HepG2 (cell line): ENCODE results near the gene IL11RA. TPM values are rescaled to one million over a fixed set of nuclear protein-coding genes. Genes with fewer than 3 reads are reported as not detected.
A peak's percentile ranks its signal among the peaks of the same experiment; 100 is the strongest.

ENCODE experiments used
- ATAC-seq: fragments of 200-7000 bp; cut with Tn5 transposase; 3 replicates; pipeline ENCODE4 v1.9.1; 2020; ENCODE audit warnings: mild to moderate bottlenecking, moderate library complexity
- BruUV-seq: library from RNA; stranded (reverse); fragments of 400-500 nt; replicated peaks from 2 replicates; lab custom pipeline; 2021; lab: Mats Ljungman, UMichigan
- CTCF ChIA-PET: fragments of 300-600 bp; formaldehyde crosslinking; extraction: SDS; loops from one replicate; lab custom pipeline; 2021; ENCODE audit warnings: low total read pairs, inconsistent platforms, low intra/inter-chr PET ratio; lab: Yijun Ruan, JAX
- POLR2A ChIA-PET: fragments of 350-600 bp; sonication (Branson Sonifier 250); formaldehyde crosslinking; loops from one replicate; lab custom pipeline; 2020; ENCODE audit warnings: antibody characterized with exemption, inconsistent platforms; lab: Yijun Ruan, JAX
- DNase-seq: peaks from one replicate; pipeline ENCODE4 v3.0.0-alpha.2; 2015; ENCODE audit warnings: low spot score
- FAIRE-seq: peaks from 3 replicates; lab custom pipeline; 2011; peaks lifted over from hg19 to GRCh38; lab: Jason Lieb, UNC
- H2AFZ ChIP-seq: one replicate; pipeline ENCODE4 v1.6.1; 2011; ENCODE audit warnings: low read length, inconsistent platforms
- H3K27ac ChIP-seq: fragments of 300-600 bp; 3 replicates; pipeline ENCODE4 v1.8.0; 2011; ENCODE audit warnings: mixed run types, mild to moderate bottlenecking, mixed read lengths, low read length, inconsistent platforms; ENCODE audit not compliant: insufficient read depth; ENCODE audit errors: extremely low read length
- H3K27me3 ChIP-seq, 2 experiments: fragments of 200-600 bp in 1 of 2; 2 replicates in 1 of 2; 3 replicates in 1 of 2; pipeline versions ENCODE4 v1.6.0 to v1.8.0; 2011; ENCODE audit warnings: low read length in 2 of 2, mild to moderate bottlenecking in 2 of 2, moderate library complexity in 2 of 2, inconsistent platforms in 1 of 2; ENCODE audit not compliant: insufficient read depth in 2 of 2, control insufficient read depth in 1 of 2
- H3K36me3 ChIP-seq, 2 experiments: fragments of 200-600 bp in 1 of 2; replicated peaks in 1 of 2; 2 replicates in 1 of 2; 3 replicates in 1 of 2; pipeline versions ENCODE4 v1.5.1 to v1.8.0; 2011; ENCODE audit warnings: low read length in 2 of 2, inconsistent platforms in 1 of 2; ENCODE audit not compliant: insufficient read depth in 2 of 2, control insufficient read depth in 1 of 2
- H3K4me1 ChIP-seq: 2 replicates; pipeline ENCODE4 v1.5.1; 2012; ENCODE audit warnings: low read length, inconsistent platforms; ENCODE audit not compliant: insufficient read depth
- H3K4me2 ChIP-seq: 2 replicates; pipeline ENCODE4 v1.6.0; 2011; ENCODE audit warnings: low read depth, low read length, inconsistent platforms
- H3K4me3 ChIP-seq, 3 experiments: fragments of 200-600 bp in 1 of 3; sonication (generic), shearing (Covaris generic) in 1 of 3; replicated peaks in 1 of 3; 2 replicates each; pipeline ENCODE4 v1.5.1; 2011 to 2016; ENCODE audit warnings: low read length in 3 of 3, inconsistent platforms in 2 of 3, low read depth in 2 of 3, mild to moderate bottlenecking in 2 of 3, control low read depth in 1 of 3, mixed read lengths in 1 of 3; ENCODE audit not compliant: insufficient read depth in 1 of 3
- H3K79me2 ChIP-seq: one replicate; pipeline ENCODE4 v1.6.1; 2011; ENCODE audit warnings: low read length, inconsistent platforms; ENCODE audit not compliant: insufficient read depth
- H3K9ac ChIP-seq: 2 replicates; pipeline ENCODE4 v1.6.0; 2011; ENCODE audit warnings: mild to moderate bottlenecking, low read depth, low read length, inconsistent platforms; ENCODE audit not compliant: insufficient read depth
- H3K9me3 ChIP-seq: 2 replicates; pipeline ENCODE4 v1.5.1; 2012; ENCODE audit warnings: mild to moderate bottlenecking, low read length
- H4K20me1 ChIP-seq: 2 replicates; pipeline ENCODE4 v1.6.0; 2011; ENCODE audit warnings: inconsistent platforms, mild to moderate bottlenecking, low read length, moderate library complexity; ENCODE audit not compliant: insufficient read depth
- CBX1 ChIP-seq: IDR thresholded peaks from one replicate; pipeline ENCODE4 v1.6.1; 2016; ENCODE audit warnings: antibody characterized with exemption, low read depth
- CENPBD1 ChIP-seq: sonication (generic); formaldehyde crosslinking; IDR thresholded peaks from 2 replicates; pipeline ENCODE4 v1.8.0; 2022; ENCODE audit warnings: missing genetic modification reagents, low read depth, mild to moderate bottlenecking, borderline replicate concordance
- CREBL2 ChIP-seq: sonication (generic); formaldehyde crosslinking; IDR thresholded peaks from 2 replicates; pipeline ENCODE4 v1.8.1; 2023; ENCODE audit warnings: missing genetic modification reagents, mild to moderate bottlenecking, borderline replicate concordance
- DNMT3B ChIP-seq: conservative IDR thresholded peaks from 2 replicates; pipeline ENCODE4 v1.6.1; 2016; ENCODE audit warnings: missing biosample characterization, control low read depth
- JDP2 ChIP-seq: sonication (generic); formaldehyde crosslinking; IDR thresholded peaks from 2 replicates; pipeline ENCODE4 v1.8.1; 2022; ENCODE audit warnings: missing genetic modification reagents, borderline replicate concordance
- KAT8 ChIP-seq: IDR thresholded peaks from 2 replicates; pipeline ENCODE4 v1.6.1; 2016; ENCODE audit warnings: missing genetic modification reagents, missing compliant biosample characterization
- MAFF ChIP-seq: IDR thresholded peaks from 2 replicates; pipeline ENCODE4 v1.6.1; 2011; ENCODE audit warnings: low read depth, low read length, improper control_type of control experiment
- MAFK ChIP-seq, 2 experiments: IDR thresholded peaks in 1 of 2; conservative IDR thresholded peaks in 1 of 2; 2 replicates each; pipeline ENCODE4 v1.6.1; 2011; ENCODE audit warnings: improper control_type of control experiment in 2 of 2, low read length in 2 of 2
- NFIB ChIP-seq: sonication (generic); formaldehyde crosslinking; IDR thresholded peaks from 2 replicates; pipeline ENCODE4 v1.9.0; 2021; ENCODE audit warnings: missing genetic modification reagents, mild to moderate bottlenecking, borderline replicate concordance
- THAP11 ChIP-seq: IDR thresholded peaks from 2 replicates; pipeline ENCODE4 v1.6.1; 2016; ENCODE audit warnings: missing biosample characterization, missing genetic modification reagents
- ZNF414 ChIP-seq: sonication (generic); formaldehyde crosslinking; IDR thresholded peaks from 2 replicates; pipeline ENCODE4 v1.5.0; 2020; ENCODE audit warnings: missing genetic modification reagents
- ZNF510 ChIP-seq: sonication (generic); formaldehyde crosslinking; IDR thresholded peaks from 2 replicates; pipeline ENCODE4 v1.4.0; 2020; ENCODE audit warnings: low read depth, mild to moderate bottlenecking, missing genetic modification reagents
- WGBS: methylation state at CpG from one replicate; pipeline ENCODE4 v1.1.6; 2017; ENCODE audit warnings: low lambda C conversion rate; 5-methylcytosine and 5-hydroxymethylcytosine counted together
- in situ Hi-C: cut with HindIII; loops from 2 replicates; pipeline ENCODE4 v1.10.0; 2017; ENCODE audit warnings: low pct_unique_long_range_greater_than_20kb; ENCODE audit not compliant: extremely low pct_ligation_motif_present
- intact Hi-C: fragments of 100-400 bp; cut with micrococcal nuclease; formaldehyde crosslinking; loops from one replicate; pipeline ENCODE4 v1.10.0; 2022; ENCODE audit not compliant: unreplicated experiment
- polyA plus RNA-seq, 8 experiments: library from polyadenylated mRNA; depleted of rRNA in 3 of 8; stranded (reverse) in 7 of 8; unstranded in 1 of 8; fragments of >200 nt; fragmentation: Illumina TruSeq in 4 of 8; extraction: Trizol in 4 of 8; gene quantifications; 2 replicates each; pipeline versions ENCODE4 v1.2.1 to v1.2.3, GENCODE V29; 2011 to 2016; ENCODE audit warnings: low read depth in 4 of 8, missing spikeins in 1 of 8, mixed read lengths in 1 of 8; ENCODE audit not compliant: insufficient read depth in 1 of 8
- total RNA-seq, 5 experiments: library from RNA; depleted of rRNA; stranded (reverse); fragments of >200 nt; fragmentation: Illumina TruSeq; extraction: Trizol; gene quantifications; 2 replicates each; pipeline ENCODE4 v1.2.3, GENCODE V29; 2016; ENCODE audit warnings: low read depth in 1 of 5
- TF ChIP-seq, protein P1 (sequence below): sonication (generic); formaldehyde crosslinking; conservative IDR thresholded peaks from 2 replicates; pipeline ENCODE4 v1.5.0; 2020; ENCODE audit warnings: missing genetic modification reagents

Gene IL11RA
- total and polyA plus RNA-seq, 2 of the 13 experiments (the other 11 are each of a cell fraction or from before 2014, with no cell fraction given): 2.0 to 4.2 TPM

DNA sequence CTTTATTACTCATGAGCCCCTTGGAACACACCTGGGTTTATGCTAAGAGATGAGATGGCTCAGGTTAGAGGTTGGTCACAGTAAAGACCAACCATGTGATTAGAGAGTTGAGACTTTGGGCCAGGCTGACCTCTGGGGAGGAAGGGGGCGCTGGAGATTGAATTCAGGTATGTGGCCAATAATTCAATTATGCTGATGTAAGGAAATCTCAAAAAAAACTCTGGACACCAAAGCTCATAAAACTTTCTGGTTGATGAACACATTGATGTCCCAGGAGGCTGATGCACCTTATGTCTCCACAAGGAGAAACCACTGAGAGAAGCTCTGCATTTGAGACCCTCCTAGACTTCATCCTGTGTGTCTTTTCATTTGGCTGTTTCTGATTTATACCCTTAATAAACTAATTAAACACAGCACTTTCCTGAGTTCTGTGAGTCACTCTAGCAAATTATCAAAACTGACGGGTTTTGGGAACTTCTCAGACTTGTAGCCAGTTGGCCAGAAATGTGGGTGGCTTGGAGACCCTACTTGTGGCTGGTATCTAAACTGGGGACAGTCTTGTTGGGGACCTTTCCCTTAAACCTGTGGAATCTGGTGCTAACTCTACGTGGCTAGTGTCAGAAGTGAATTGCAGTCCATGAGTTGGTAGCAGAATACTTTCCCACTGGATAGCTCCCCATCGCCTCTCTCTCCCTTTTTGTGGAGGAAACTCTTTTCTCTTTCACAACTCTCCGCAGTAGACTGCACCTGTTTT lies 18.0 kb downstream of the IL11RA start:
- no peak overlapping the region for H2AFZ ChIP-seq
- no peak overlapping the region for H3K4me3 ChIP-seq
- POLR2A ChIA-PET: no interaction called here
- no peak overlapping the region for H3K9ac ChIP-seq
- BruUV-seq: no TSS peak
- DNase-seq (no peak), ATAC-seq (no peak), FAIRE-seq (no peak)
- in situ Hi-C loops: no loop called here
- CTCF ChIA-PET: no interaction called here
- H3K4me1 ChIP-seq: peaks cover 10% of the 10 kb centered on the region
- H3K4me2 ChIP-seq: no peak overlapping the region
- no peak overlapping the region for H3K27ac ChIP-seq
- intact Hi-C loops: no loop called here
- H4K20me1 ChIP-seq: no peaks in the 10 kb centered on the region
- TF ChIP-seq ZNF414 (CRISPR knock-in tag) (no peak), MAFK (conservative IDR thresholded peaks at IDR 0.05 in 1 of 2, IDR thresholded peaks at IDR 0.05 in 1 of 2; ENCODE audit: low read length in 2 of 2) (peak; percentile 78 to 86), MAFF (peak; percentile 68), CBX1 (no peak)
- H3K9me3 ChIP-seq: no peaks in the 10 kb centered on the region
- no peaks in the 10 kb centered on the region for H3K79me2 ChIP-seq
- H3K36me3 ChIP-seq: no peaks in the 10 kb centered on the region
- 61% methylated on average over 5 of the region's 5 CpGs for WGBS
- no peaks in the 10 kb centered on the region for H3K27me3 ChIP-seq

DNA sequence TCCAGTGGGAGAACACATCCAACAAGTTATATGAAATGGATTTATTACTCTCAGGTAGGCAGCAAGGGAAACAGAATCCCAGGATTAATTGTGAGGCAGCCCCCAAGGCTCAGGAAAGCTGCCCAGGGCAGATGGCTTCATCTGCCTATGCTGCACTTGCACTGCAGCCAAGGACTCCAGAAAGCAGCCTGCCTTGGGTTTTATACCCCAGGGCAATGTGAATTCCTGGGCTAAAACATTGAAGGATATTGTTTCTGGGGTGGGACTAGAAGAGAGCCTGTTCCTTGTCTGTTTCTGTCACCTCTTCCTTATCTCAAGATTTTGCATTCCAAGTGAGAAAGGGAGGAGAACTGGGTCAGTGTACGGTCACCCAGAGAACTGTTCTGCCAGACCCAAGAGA lies 19.3 kb downstream of the IL11RA start:
- Histone ChIP-seq H3K79me2 (no peaks in the 10 kb centered on the region), H3K36me3 (no peaks in the 10 kb centered on the region), H2AFZ (no peak overlapping the region), H3K4me2 (no peak overlapping the region), H3K27me3 (no peaks in the 10 kb centered on the region), H3K27ac (no peak overlapping the region), H3K9ac (no peak overlapping the region), H3K9me3 (no peaks in the 10 kb centered on the region), H3K4me1 (peaks cover 6% of the 10 kb centered on the region; the same call in 1 of the 2 replicates), H4K20me1 (no peaks in the 10 kb centered on the region), H3K4me3 (no peak overlapping the region)
- in situ Hi-C loops: no loop called here
- ChIA-PET POLR2A (no interaction called here), CTCF (no interaction called here)
- intact Hi-C loops: no loop called here
- FAIRE-seq (no peak), ATAC-seq (no peak), DNase-seq (no peak)
- 40% methylated on average over 1 of the region's 1 CpG for WGBS
- BruUV-seq: no TSS peak
- no peak for TF ChIP-seq CENPBD1
- TF ChIP-seq DNMT3B (CRISPR knock-in tag): no peak
- no peak for TF ChIP-seq JDP2 (CRISPR knock-in tag)
- TF ChIP-seq NFIB (CRISPR knock-in tag): no peak
- TF ChIP-seq CREBL2 (CRISPR knock-in tag): no peak
- no peak for TF ChIP-seq KAT8 (CRISPR knock-in tag)
- no peak for TF ChIP-seq THAP11 (CRISPR knock-in tag)
- TF ChIP-seq, protein P1, sequence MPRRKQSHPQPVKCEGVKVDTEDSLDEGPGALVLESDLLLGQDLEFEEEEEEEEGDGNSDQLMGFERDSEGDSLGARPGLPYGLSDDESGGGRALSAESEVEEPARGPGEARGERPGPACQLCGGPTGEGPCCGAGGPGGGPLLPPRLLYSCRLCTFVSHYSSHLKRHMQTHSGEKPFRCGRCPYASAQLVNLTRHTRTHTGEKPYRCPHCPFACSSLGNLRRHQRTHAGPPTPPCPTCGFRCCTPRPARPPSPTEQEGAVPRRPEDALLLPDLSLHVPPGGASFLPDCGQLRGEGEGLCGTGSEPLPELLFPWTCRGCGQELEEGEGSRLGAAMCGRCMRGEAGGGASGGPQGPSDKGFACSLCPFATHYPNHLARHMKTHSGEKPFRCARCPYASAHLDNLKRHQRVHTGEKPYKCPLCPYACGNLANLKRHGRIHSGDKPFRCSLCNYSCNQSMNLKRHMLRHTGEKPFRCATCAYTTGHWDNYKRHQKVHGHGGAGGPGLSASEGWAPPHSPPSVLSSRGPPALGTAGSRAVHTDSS (CRISPR knock-in tag): no peak
- no peak for TF ChIP-seq ZNF414 (CRISPR knock-in tag)
- TF ChIP-seq ZNF510 (CRISPR knock-in tag): no peak
